Mesenchymal stem cell (in vitro differentiated cells and primary cell): ENCODE data around the gene TROAP.

Experiments used
- DNase-seq: peaks from one replicate; pipeline ENCODE4 v3.0.0-alpha.2; 2013
- H2AFZ ChIP-seq: one replicate; pipeline ENCODE4 v1.6.1; 2013; ENCODE audit warnings: low read depth, mild to moderate bottlenecking, control low read depth, inconsistent platforms, low read length, moderate library complexity
- H2AK5ac ChIP-seq: 2 replicates; pipeline ENCODE4 v1.6.1; 2013; ENCODE audit warnings: low read length, moderate library complexity, mild to moderate bottlenecking, inconsistent platforms; ENCODE audit not compliant: severe bottlenecking
- H2BK120ac ChIP-seq: one replicate; pipeline ENCODE4 v1.6.1; 2013; ENCODE audit warnings: low read depth, mild to moderate bottlenecking, inconsistent platforms, low read length, moderate library complexity
- H2BK12ac ChIP-seq, 2 experiments: one replicate each; pipeline ENCODE4 v1.6.1; 2013; ENCODE audit warnings: inconsistent platforms in 2 of 2, low read length in 2 of 2, mild to moderate bottlenecking in 2 of 2, moderate library complexity in 2 of 2, control low read depth in 1 of 2
- H2BK15ac ChIP-seq: one replicate; pipeline ENCODE4 v1.6.1; 2013; ENCODE audit warnings: mild to moderate bottlenecking, low read depth, inconsistent platforms; ENCODE audit not compliant: poor library complexity, severe bottlenecking
- H2BK5ac ChIP-seq: 2 replicates; pipeline ENCODE4 v1.6.1; 2013; ENCODE audit warnings: low read depth, mild to moderate bottlenecking, low read length, control low read depth, inconsistent platforms; ENCODE audit not compliant: poor library complexity, severe bottlenecking
- H3K14ac ChIP-seq, 2 experiments: one replicate each; pipeline ENCODE4 v1.6.1; 2013; ENCODE audit warnings: inconsistent platforms in 2 of 2, low read length in 2 of 2, control low read depth in 1 of 2, mild to moderate bottlenecking in 1 of 2, moderate library complexity in 1 of 2
- H3K18ac ChIP-seq, 2 experiments: one replicate each; pipeline ENCODE4 v1.6.1; 2013; ENCODE audit warnings: inconsistent platforms in 2 of 2, low read length in 2 of 2, control low read depth in 1 of 2, low read depth in 1 of 2, mild to moderate bottlenecking in 1 of 2
- H3K23ac ChIP-seq, 2 experiments: one replicate each; pipeline ENCODE4 v1.6.1; 2013; ENCODE audit warnings: inconsistent platforms in 2 of 2, low read length in 2 of 2, mild to moderate bottlenecking in 2 of 2, moderate library complexity in 2 of 2, control low read depth in 1 of 2
- H3K27ac ChIP-seq: 2 replicates; pipeline ENCODE4 v1.5.1; 2013; ENCODE audit warnings: mild to moderate bottlenecking, moderate library complexity, low read length, control low read depth, inconsistent platforms; ENCODE audit not compliant: poor library complexity, severe bottlenecking
- H3K27me3 ChIP-seq, 2 experiments: 2 replicates each; pipeline versions ENCODE4 v1.6.1 to v1.7.0; 2013; ENCODE audit warnings: low read length in 2 of 2, mild to moderate bottlenecking in 2 of 2, moderate library complexity in 2 of 2, control low read depth in 1 of 2, inconsistent platforms in 1 of 2; ENCODE audit not compliant: control insufficient read depth in 1 of 2, insufficient read depth in 1 of 2
- H3K36me3 ChIP-seq, 2 experiments: 2 replicates each; pipeline versions ENCODE4 v1.6.1 to v1.7.0; 2013; ENCODE audit warnings: low read length in 2 of 2, control low read depth in 1 of 2, inconsistent platforms in 1 of 2, low read depth in 1 of 2, mild to moderate bottlenecking in 1 of 2; ENCODE audit not compliant: insufficient read depth in 2 of 2, control insufficient read depth in 1 of 2
- H3K4ac ChIP-seq, 2 experiments: one replicate each; pipeline ENCODE4 v1.6.1; 2013; ENCODE audit warnings: inconsistent platforms in 2 of 2, low read length in 2 of 2, mild to moderate bottlenecking in 2 of 2, moderate library complexity in 2 of 2, control low read depth in 1 of 2, low read depth in 1 of 2
- H3K4me1 ChIP-seq: 2 replicates; pipeline ENCODE4 v1.6.1; 2013; ENCODE audit warnings: low read depth, low read length, control low read depth; ENCODE audit not compliant: control insufficient read depth, insufficient read depth
- H3K4me2 ChIP-seq: 2 replicates; pipeline ENCODE4 v1.6.1; 2013; ENCODE audit warnings: low read length, mild to moderate bottlenecking, inconsistent platforms; ENCODE audit not compliant: poor library complexity, severe bottlenecking
- H3K4me3 ChIP-seq, 2 experiments: 2 replicates each; pipeline versions ENCODE4 v1.5.1 to v1.7.0; 2013; ENCODE audit warnings: low read length in 2 of 2, mild to moderate bottlenecking in 2 of 2, control low read depth in 1 of 2, low read depth in 1 of 2; ENCODE audit not compliant: insufficient read depth in 1 of 2
- H3K79me1 ChIP-seq: replicated peaks from 2 replicates; pipeline ENCODE4 v1.6.1; 2013; ENCODE audit warnings: mild to moderate bottlenecking, control low read depth, low read length, inconsistent platforms; ENCODE audit not compliant: poor library complexity, severe bottlenecking
- H3K9ac ChIP-seq: 2 replicates; pipeline ENCODE4 v1.7.0; 2013; ENCODE audit warnings: mild to moderate bottlenecking, low read length, moderate library complexity
- H3K9me3 ChIP-seq: 2 replicates; pipeline ENCODE4 v1.7.0; 2013; ENCODE audit warnings: mild to moderate bottlenecking, low read length; ENCODE audit not compliant: control insufficient read depth
- H4K8ac ChIP-seq: one replicate; pipeline ENCODE4 v1.6.1; 2013; ENCODE audit warnings: inconsistent platforms, mild to moderate bottlenecking, low read length, moderate library complexity
- H4K91ac ChIP-seq: one replicate; pipeline ENCODE4 v1.6.1; 2013; ENCODE audit warnings: mild to moderate bottlenecking, low read length, inconsistent platforms
- WGBS: methylation state at CpG from one replicate; pipeline ENCODE4 v1.1.7; 2013; ENCODE audit warnings: mixed read lengths; 5-methylcytosine and 5-hydroxymethylcytosine counted together

The TROAP gene

GRCh38 chr12:49366652-49367380 is 43.8 kb downstream of the TROAP start:
- no peaks in the 10 kb centered on the region for H3K27me3 ChIP-seq
- H3K9me3 ChIP-seq, result no peaks in the 10 kb centered on the region
- peak overlapping the region in 1 of 2 experiments; percentile 89 for H2BK12ac ChIP-seq
- H2BK120ac ChIP-seq, result peak overlapping the region; percentile 93
- peaks cover 7% of the 10 kb centered on the region for H3K4me1 ChIP-seq
- no peaks in the 10 kb centered on the region for H3K79me1 ChIP-seq
- peak overlapping the region; percentile 91 for H3K27ac ChIP-seq
- peak overlapping the region in 1 of 2 experiments; percentile 93 for H3K14ac ChIP-seq
- peak overlapping the region; percentile 9 to 99 for H3K4ac ChIP-seq
- peak overlapping the region; percentile 98 for H3K4me2 ChIP-seq
- peak overlapping the region; percentile 87 for H4K8ac ChIP-seq
- peak; percentile 95 for DNase-seq
- H3K36me3 ChIP-seq, result no peaks in the 10 kb centered on the region
- H3K9ac ChIP-seq, result peak overlapping the region; percentile 96
- no peak overlapping the region for H2AK5ac ChIP-seq
- H3K23ac ChIP-seq, result peak overlapping the region; percentile 72 to 85
- H3K18ac ChIP-seq, result peak overlapping the region; percentile 96 to 98
- H4K91ac ChIP-seq, result peak overlapping the region; percentile 77
- peak overlapping the region; percentile 99 for H2AFZ ChIP-seq
- peak overlapping the region; percentile 79 for H2BK5ac ChIP-seq
- peak overlapping the region; percentile 93 for H2BK15ac ChIP-seq
- H3K4me3 ChIP-seq, result peak overlapping the region; percentile 94
- WGBS, result 0% methylated on average over 48 of the region's 97 CpGs

GRCh38 chr12:49367381-49368239 is 44.6 kb downstream of the TROAP start, which contains the start of gene SPATS2:
SPATS2 (plus strand) TSS chr12:49367462; CDS start chr12:49461013, 93,551 bp downstream.
- peak within 1 kb of the TSS; percentile 98 for H3K4me2 ChIP-seq
- peak within 1 kb of the TSS; percentile 98 for H2BK120ac ChIP-seq
- DNase-seq, result peak; percentile 67
- peaks cover 1% of the 10 kb centered on the region for H3K79me1 ChIP-seq
- peak within 1 kb of the TSS; percentile 96 to 98 for H3K18ac ChIP-seq
- no peaks in the 10 kb centered on the region for H3K27me3 ChIP-seq
- H3K27ac ChIP-seq, result peak within 1 kb of the TSS; percentile 91
- no peak within 1 kb of the TSS for H2AK5ac ChIP-seq
- H2BK15ac ChIP-seq, result peak within 1 kb of the TSS; percentile 94
- H3K4me1 ChIP-seq, result peaks cover 8% of the 10 kb centered on the region
- peak within 1 kb of the TSS; percentile 57 to 93 for H3K14ac ChIP-seq
- H3K9me3 ChIP-seq, result no peaks in the 10 kb centered on the region
- H2BK12ac ChIP-seq, result peak within 1 kb of the TSS; percentile 39 to 89
- no peaks in the 10 kb centered on the region for H3K36me3 ChIP-seq
- H3K4ac ChIP-seq, result peak within 1 kb of the TSS; percentile 35 to 99
- H2BK5ac ChIP-seq, result peak within 1 kb of the TSS; percentile 79
- peak within 1 kb of the TSS; percentile 96 for H3K9ac ChIP-seq
- H4K8ac ChIP-seq, result peak within 1 kb of the TSS; percentile 88
- peak within 1 kb of the TSS; percentile 72 to 85 for H3K23ac ChIP-seq
- peak within 1 kb of the TSS; percentile 99 for H2AFZ ChIP-seq
- under 1% methylated on average over 44 of the region's 52 CpGs for WGBS
- peak within 1 kb of the TSS; percentile 94 for H3K4me3 ChIP-seq
- peak within 1 kb of the TSS; percentile 77 for H4K91ac ChIP-seq

- Histone ChIP-seq H3K27me3 (no peaks in the 10 kb centered on the region), H3K27ac (peak overlapping the region; percentile 32), H2BK120ac (no peak overlapping the region), H3K9ac (peak overlapping the region; percentile 96), H3K14ac (peak overlapping the region in 1 of 2 experiments; percentile 57), H3K4me3 (peak overlapping the region in 1 of 2 experiments; percentile 94), H2BK15ac (no peak overlapping the region), H2AK5ac (no peak overlapping the region), H2BK5ac (no peak overlapping the region), H3K23ac (no peak overlapping the region), H3K36me3 (no peaks in the 10 kb centered on the region), H3K4me2 (peak overlapping the region; percentile 79), H3K4me1 (peaks cover 8% of the 10 kb centered on the region), H4K8ac (no peak overlapping the region), H3K4ac (no peak overlapping the region), H3K9me3 (no peaks in the 10 kb centered on the region), H2AFZ (no peak overlapping the region), H4K91ac (no peak overlapping the region), H3K18ac (no peak overlapping the region), H3K79me1 (peaks cover 1% of the 10 kb centered on the region), H2BK12ac (no peak overlapping the region)
- 46% methylated on average over 2 of the region's 3 CpGs for WGBS
- no peak for DNase-seq
These were observed 45.2 kb downstream of the TROAP start for GRCh38 chr12:49368240-49368600.
